ENCODE results near the gene GABBR2.

DNA sequence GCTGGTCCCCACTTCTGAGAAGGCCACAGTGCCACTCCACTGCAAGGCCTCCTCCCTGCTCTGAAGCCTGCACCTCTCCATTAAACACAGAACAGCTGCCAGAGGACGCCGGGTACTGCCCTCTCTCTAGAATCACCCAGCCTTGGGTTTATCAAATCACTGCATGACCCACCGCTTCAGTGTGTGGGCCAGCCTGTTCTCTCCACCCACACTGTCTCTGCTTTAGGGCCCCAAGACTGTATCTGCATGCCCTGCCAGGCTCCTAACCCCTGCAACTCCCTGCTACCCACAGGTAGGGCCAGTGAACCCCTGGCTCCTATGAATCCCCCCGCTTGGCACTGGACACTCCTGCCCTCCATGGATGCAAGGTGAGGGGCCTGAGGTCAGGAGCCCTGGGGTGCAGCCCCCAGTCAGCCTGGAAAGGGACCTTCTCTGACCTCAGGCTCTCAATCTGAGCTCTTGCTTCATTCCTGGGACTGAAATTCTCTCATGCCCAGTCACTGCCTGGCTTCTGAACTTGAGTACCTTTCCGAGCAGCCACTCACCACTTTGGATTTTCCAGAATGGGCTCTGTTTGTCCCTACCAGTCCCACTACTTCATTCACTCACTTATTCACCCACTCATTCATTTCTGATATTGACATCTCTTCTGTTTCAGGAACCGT, 206.3 kb downstream of the GABBR2 start:
- TF ChIP-seq, protein P1, sequence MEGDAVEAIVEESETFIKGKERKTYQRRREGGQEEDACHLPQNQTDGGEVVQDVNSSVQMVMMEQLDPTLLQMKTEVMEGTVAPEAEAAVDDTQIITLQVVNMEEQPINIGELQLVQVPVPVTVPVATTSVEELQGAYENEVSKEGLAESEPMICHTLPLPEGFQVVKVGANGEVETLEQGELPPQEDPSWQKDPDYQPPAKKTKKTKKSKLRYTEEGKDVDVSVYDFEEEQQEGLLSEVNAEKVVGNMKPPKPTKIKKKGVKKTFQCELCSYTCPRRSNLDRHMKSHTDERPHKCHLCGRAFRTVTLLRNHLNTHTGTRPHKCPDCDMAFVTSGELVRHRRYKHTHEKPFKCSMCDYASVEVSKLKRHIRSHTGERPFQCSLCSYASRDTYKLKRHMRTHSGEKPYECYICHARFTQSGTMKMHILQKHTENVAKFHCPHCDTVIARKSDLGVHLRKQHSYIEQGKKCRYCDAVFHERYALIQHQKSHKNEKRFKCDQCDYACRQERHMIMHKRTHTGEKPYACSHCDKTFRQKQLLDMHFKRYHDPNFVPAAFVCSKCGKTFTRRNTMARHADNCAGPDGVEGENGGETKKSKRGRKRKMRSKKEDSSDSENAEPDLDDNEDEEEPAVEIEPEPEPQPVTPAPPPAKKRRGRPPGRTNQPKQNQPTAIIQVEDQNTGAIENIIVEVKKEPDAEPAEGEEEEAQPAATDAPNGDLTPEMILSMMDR (IDR thresholded peaks at IDR 0.05), result no peak
- TF ChIP-seq, protein P2, sequence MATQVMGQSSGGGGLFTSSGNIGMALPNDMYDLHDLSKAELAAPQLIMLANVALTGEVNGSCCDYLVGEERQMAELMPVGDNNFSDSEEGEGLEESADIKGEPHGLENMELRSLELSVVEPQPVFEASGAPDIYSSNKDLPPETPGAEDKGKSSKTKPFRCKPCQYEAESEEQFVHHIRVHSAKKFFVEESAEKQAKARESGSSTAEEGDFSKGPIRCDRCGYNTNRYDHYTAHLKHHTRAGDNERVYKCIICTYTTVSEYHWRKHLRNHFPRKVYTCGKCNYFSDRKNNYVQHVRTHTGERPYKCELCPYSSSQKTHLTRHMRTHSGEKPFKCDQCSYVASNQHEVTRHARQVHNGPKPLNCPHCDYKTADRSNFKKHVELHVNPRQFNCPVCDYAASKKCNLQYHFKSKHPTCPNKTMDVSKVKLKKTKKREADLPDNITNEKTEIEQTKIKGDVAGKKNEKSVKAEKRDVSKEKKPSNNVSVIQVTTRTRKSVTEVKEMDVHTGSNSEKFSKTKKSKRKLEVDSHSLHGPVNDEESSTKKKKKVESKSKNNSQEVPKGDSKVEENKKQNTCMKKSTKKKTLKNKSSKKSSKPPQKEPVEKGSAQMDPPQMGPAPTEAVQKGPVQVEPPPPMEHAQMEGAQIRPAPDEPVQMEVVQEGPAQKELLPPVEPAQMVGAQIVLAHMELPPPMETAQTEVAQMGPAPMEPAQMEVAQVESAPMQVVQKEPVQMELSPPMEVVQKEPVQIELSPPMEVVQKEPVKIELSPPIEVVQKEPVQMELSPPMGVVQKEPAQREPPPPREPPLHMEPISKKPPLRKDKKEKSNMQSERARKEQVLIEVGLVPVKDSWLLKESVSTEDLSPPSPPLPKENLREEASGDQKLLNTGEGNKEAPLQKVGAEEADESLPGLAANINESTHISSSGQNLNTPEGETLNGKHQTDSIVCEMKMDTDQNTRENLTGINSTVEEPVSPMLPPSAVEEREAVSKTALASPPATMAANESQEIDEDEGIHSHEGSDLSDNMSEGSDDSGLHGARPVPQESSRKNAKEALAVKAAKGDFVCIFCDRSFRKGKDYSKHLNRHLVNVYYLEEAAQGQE (IDR thresholded peaks at IDR 0.05; ENCODE audit: insufficient read depth in 1 of 2, low read depth in 2 of 2, low read length in 1 of 2), result no peak
- TF ChIP-seq POLR2AphosphoS5 (IDR thresholded peaks at IDR 0.05; ENCODE audit: low read depth, low read length), result no peak
